Epithelial cell of esophagus (primary cell): Measurements from ENCODE around the gene PIP4K2A.
A peak's percentile ranks its signal among the peaks of the same experiment; 100 is the strongest.

ENCODE experiments used
- DNase-seq: peaks from one replicate; pipeline ENCODE4 v3.0.0; 2010; ENCODE audit warnings: low read depth
- H3K4me3 ChIP-seq: 2 replicates; pipeline ENCODE4 v1.5.1; 2011; ENCODE audit warnings: mild to moderate bottlenecking, low read length, control low read depth
- TF ChIP-seq, protein P1 (sequence below): IDR thresholded peaks from 2 replicates; pipeline ENCODE4 v1.5.1; 2011; ENCODE audit warnings: low read depth, mild to moderate bottlenecking, low read length, control low read depth, inconsistent platforms; ENCODE audit not compliant: insufficient read depth; ENCODE audit errors: missing control alignments

The PIP4K2A gene

DNA sequence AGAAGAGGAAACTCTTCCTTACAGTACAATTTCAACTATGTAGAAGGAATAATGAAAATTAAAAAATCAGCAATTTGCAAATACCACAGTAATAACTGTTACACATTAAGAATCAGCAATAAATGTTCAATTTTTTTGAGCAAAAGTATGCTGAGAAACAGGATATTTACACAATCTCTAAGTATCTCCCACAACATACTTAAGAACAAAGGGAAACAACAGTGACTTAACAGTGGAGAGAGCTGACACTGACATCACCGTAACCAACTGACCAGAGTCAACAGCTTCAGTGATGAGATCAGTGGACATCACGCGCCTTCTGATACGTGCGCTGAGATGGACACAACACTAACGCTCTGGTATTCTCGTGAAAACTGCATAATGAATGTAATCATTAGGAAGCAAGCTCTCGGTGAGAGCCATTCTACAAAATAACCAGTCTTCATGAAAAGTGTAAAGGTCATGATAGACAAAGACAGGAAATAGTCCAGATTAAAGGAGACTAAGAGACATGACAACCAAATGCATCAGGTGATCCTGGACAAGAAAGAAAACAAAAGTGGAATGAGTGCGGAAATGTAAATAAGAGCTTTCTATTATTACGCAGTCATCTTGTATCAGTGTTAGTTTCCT lies 82.6 kb downstream of the PIP4K2A start:
- H3K4me3 ChIP-seq = no peak overlapping the region
- TF ChIP-seq, protein P1, sequence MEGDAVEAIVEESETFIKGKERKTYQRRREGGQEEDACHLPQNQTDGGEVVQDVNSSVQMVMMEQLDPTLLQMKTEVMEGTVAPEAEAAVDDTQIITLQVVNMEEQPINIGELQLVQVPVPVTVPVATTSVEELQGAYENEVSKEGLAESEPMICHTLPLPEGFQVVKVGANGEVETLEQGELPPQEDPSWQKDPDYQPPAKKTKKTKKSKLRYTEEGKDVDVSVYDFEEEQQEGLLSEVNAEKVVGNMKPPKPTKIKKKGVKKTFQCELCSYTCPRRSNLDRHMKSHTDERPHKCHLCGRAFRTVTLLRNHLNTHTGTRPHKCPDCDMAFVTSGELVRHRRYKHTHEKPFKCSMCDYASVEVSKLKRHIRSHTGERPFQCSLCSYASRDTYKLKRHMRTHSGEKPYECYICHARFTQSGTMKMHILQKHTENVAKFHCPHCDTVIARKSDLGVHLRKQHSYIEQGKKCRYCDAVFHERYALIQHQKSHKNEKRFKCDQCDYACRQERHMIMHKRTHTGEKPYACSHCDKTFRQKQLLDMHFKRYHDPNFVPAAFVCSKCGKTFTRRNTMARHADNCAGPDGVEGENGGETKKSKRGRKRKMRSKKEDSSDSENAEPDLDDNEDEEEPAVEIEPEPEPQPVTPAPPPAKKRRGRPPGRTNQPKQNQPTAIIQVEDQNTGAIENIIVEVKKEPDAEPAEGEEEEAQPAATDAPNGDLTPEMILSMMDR = no peak
- no peak for DNase-seq

DNA sequence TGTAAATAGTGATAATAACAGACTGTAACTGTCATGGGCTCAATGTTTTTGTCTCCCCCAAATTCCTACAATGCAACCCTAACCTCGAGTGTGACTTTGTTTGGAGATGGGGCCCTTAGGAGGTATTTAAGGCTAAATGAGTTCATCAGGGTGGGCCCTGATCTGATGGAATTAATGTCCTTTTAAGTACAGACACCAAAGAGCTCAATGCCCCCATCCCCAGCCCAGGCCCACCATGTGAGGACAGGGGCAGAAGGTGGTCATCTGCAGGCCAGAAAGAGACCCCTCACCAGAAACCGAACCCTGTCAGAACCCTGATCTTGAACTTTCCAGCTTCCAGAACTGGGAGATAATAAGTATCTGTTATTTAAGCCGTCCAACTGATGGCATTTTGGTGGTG lies 83.2 kb downstream of the PIP4K2A start:
- H3K4me3 ChIP-seq = no peak overlapping the region
- TF ChIP-seq, protein P1 = no peak
- no peak for DNase-seq

DNA sequence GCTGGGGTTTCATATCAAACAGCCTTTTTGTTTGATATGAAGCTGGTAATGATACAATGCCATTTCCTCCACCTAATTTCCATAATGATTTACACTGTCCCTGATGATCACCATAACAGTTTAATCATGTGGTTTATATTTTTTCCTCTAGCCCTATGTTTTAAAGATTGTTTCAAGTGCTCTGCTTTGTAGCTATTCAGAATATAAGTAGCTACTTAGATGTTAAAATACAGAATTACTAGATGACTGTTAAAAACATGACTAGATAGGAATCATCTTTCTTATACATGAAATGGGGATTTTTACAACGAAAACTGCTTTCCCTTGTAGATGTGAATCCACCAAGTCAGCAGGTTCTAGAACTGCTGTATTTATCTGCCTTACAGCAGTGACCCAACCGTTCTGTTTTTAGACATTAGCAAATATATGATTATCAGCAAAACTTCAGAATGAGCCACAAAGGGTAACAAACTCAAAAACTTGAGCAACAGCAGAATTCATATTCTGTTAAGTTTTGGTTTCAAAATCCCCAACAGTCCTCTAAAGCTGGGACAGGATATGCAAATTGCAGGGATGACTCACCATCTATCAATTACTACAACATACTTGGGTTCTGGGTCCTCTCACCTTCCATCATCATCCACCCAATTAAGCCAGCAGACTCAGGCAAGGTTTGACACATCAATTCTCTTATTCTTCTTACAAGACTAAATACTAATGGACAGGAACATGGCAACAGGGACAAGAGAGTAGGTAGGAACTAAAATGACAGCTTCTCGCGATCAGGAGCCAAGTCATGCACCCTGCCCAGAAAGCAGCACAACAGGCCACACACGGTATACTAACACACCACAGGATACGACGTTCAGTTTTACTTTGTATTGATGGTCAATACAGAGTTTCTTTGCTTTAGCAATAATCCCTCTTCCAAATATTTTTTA lies 83.9 kb downstream of the PIP4K2A start:
- no peak overlapping the region for H3K4me3 ChIP-seq
- TF ChIP-seq, protein P1 = no peak
- DNase-seq = peak; percentile 52

DNA sequence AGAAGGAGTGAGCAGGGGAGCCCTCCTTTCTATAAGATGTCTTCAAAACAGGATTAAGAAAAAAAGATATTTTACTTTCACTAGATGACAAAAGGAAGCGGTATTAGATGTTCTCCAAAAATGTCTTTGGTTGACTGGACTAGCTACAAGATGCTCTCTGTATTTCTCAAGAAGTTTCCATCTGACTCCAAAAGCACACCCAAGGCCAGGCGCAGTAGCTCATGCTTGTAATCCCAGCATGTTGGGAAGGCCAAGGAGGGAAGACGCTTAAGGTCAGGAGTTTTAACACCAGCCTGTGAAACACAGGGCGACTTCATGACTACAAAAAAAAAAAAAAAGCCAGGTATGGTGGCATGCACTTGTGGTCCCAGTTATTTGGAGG lies 84.5 kb downstream of the PIP4K2A start:
- H3K4me3 ChIP-seq = no peak overlapping the region

DNA sequence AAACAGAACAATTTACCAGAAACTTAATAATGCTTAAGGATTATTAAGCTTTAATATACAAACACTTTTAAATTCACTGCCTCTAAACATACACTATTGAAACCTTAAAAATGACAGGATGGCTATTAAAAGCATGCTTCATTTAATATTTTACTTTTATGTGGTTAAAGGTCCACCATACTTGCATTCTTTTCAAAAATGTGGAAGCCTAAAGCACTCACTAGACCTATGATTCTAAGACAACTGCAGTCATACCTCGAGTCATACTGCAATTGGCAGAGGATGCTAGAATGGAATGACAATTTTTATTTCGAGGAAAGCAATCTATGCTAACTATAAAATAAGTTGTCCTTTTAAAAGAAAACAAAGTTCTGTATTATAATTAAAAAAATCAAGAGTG lies 85.3 kb downstream of the PIP4K2A start:
- H3K4me3 ChIP-seq = no peak overlapping the region
- no peak for DNase-seq
- TF ChIP-seq, protein P1 = no peak

More for the DNA sequence above, 84.5 kb downstream of the PIP4K2A start:
- TF ChIP-seq, protein P1 = no peak
- no peak for DNase-seq

DNA sequence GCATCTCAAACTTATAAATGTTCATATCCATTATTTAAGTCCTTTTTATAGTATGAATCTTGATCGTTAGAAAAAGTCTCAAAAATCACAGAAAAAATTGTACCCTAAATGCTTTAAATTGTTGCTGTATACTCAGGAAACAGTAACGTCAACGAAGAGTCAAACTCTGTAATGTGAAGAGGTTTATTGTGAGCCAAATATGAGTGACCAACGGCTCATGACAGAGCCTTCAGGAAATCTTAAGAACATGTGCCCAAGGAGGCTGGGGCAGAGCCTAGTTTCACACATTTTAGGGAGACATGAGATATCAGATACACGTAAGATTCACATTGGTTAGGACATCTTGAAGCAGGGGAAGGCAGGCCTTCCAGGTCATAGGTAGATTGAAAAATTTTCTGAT lies 86.1 kb downstream of the PIP4K2A start:
- TF ChIP-seq, protein P1 = no peak
- no peak overlapping the region for H3K4me3 ChIP-seq
- no peak for DNase-seq
